ENCODE results near the gene SEMA3F. TPM values are rescaled to one million over a fixed set of nuclear protein-coding genes. Genes with fewer than 3 reads are reported as not detected.

The SEMA3F gene
- total and polyA plus RNA-seq, 4 donors, result 0.60 to 4.8 (median 2.1) TPM

- DNase-seq (ENCODE audit: low spot score), result no peak
Measured at GRCh38 chr3:50138266-50139200, 16.6 kb upstream of the SEMA3F start.

GRCh38 chr3:50139308-50139707, 15.8 kb upstream of the SEMA3F start:
- no peak overlapping the region for H3K9ac ChIP-seq (ENCODE audit: low read depth in 1 of 2, low read length in 2 of 2)

More at GRCh38 chr3:50138266-50139200, 16.6 kb upstream of the SEMA3F start:
- Histone ChIP-seq H3K27me3 (ENCODE audit: control insufficient read depth in 4 of 4, insufficient read depth in 4 of 4, low read length in 3 of 4) (no peaks in the 10 kb centered on the region), H3K27ac (ENCODE audit: low read depth in 1 of 2, low read length in 2 of 2) (no peak overlapping the region), H3K9me3 (ENCODE audit: control insufficient read depth in 4 of 4, low read length in 3 of 4) (no peaks in the 10 kb centered on the region), H3K36me3 (ENCODE audit: control insufficient read depth in 4 of 4, insufficient read depth in 3 of 4, low read depth in 1 of 4, low read length in 3 of 4) (no peaks in the 10 kb centered on the region), H3K9ac (ENCODE audit: low read depth in 1 of 2, low read length in 2 of 2) (no peak overlapping the region), H3K4me3 (ENCODE audit: low read depth in 1 of 3, low read length in 3 of 3) (no peak overlapping the region), H3K4me1 (ENCODE audit: control insufficient read depth in 4 of 4, insufficient read depth in 4 of 4, low read length in 3 of 4) (no peaks in the 10 kb centered on the region)
- TF ChIP-seq REST (IDR thresholded peaks at IDR 0.05) (no peak), HNF4A (conservative IDR thresholded peaks at IDR 0.05) (no peak)
- WGBS, result 41% methylated on average over 13 of the region's 13 CpGs

More at GRCh38 chr3:50139308-50139707, 15.8 kb upstream of the SEMA3F start:
- Histone ChIP-seq H3K27ac (ENCODE audit: low read depth in 1 of 2, low read length in 2 of 2) (no peak overlapping the region), H3K4me1 (ENCODE audit: control insufficient read depth in 4 of 4, insufficient read depth in 4 of 4, low read length in 3 of 4) (no peaks in the 10 kb centered on the region), H3K27me3 (ENCODE audit: control insufficient read depth in 4 of 4, insufficient read depth in 4 of 4, low read length in 3 of 4) (no peaks in the 10 kb centered on the region), H3K4me3 (ENCODE audit: low read depth in 1 of 3, low read length in 3 of 3) (no peak overlapping the region), H3K9me3 (ENCODE audit: control insufficient read depth in 4 of 4, low read length in 3 of 4) (no peaks in the 10 kb centered on the region), H3K36me3 (ENCODE audit: control insufficient read depth in 4 of 4, insufficient read depth in 3 of 4, low read depth in 1 of 4, low read length in 3 of 4) (no peaks in the 10 kb centered on the region)
- WGBS, result 72% methylated on average over 6 of the region's 6 CpGs
- TF ChIP-seq REST (IDR thresholded peaks at IDR 0.05) (no peak), RAD21 (IDR thresholded peaks at IDR 0.05) (no peak), TAF1 (conservative IDR thresholded peaks at IDR 0.05) (no peak), ATF3 (IDR thresholded peaks at IDR 0.05) (no peak), SP1 (IDR thresholded peaks at IDR 0.05) (no peak), EGR1 (IDR thresholded peaks at IDR 0.05; ENCODE audit: low read depth in 2 of 2) (no peak), HNF4G (IDR thresholded peaks at IDR 0.05) (no peak), YY1 (IDR thresholded peaks at IDR 0.05) (no peak), MAX (IDR thresholded peaks at IDR 0.05) (no peak)
- DNase-seq (ENCODE audit: low spot score), result no peak

Measured in liver (tissue), 9 donors.